ENCODE data around the gene TTC39B.

Gene TTC39B

DNA sequence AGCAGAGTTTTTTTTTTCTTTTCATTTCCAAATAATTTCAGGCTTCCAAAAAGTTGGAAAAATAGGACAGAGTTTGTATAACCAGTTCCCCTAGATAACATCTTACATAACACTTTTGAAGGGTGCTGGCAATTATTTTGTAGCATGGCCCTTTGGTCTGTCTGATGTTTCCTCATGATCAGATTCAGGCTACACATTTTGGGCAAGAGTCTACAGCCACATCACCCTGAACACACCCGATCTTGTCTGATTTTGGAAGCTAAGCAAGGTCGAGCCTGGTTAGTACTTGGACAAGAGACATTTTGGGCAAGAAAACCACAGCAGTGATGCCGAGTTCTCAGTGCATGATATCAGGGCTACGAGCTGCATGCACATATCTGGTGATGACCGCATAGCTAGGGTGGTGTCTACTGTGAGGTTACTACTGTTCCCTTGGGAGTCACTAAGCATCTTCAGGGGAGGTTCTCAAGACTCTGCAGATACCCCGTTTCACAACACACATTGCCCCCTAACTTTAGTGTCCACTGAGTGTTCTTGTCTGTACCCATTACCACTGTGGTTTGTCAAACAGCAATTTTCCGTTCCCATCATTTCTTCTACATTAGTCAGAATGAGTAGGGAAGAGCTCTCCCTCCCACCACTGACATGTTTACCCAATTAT is 86.2 kb downstream of the TTC39B start:
- no peak overlapping the region for H3K4ac ChIP-seq (ENCODE audit: low read depth in 1 of 2, low read length in 2 of 2)
- no peak overlapping the region for H4K91ac ChIP-seq (ENCODE audit: low read length)
- H4K8ac ChIP-seq (ENCODE audit: low read length): no peak overlapping the region
- no peak overlapping the region for H2BK12ac ChIP-seq (ENCODE audit: low read length in 2 of 2)
- H3K18ac ChIP-seq (ENCODE audit: low read depth in 1 of 2, low read length in 2 of 2): no peak overlapping the region
- 98% methylated on average over 7 of the region's 7 CpGs for WGBS
- H3K4me2 ChIP-seq (ENCODE audit: low read length, poor library complexity, severe bottlenecking): no peak overlapping the region
- H3K4me3 ChIP-seq (ENCODE audit: insufficient read depth in 1 of 2, low read depth in 1 of 2, low read length in 2 of 2): no peak overlapping the region
- DNase-seq: peak; percentile 51
- H2BK120ac ChIP-seq (ENCODE audit: low read depth, low read length): no peak overlapping the region
- H2AK5ac ChIP-seq (ENCODE audit: low read length, severe bottlenecking): no peak overlapping the region
- no peak overlapping the region for H2BK5ac ChIP-seq (ENCODE audit: low read depth, low read length, poor library complexity, severe bottlenecking)
- peaks cover 5 to 9% of the 10 kb centered on the region in 2 experiments for H3K36me3 ChIP-seq (ENCODE audit: control insufficient read depth in 1 of 2, insufficient read depth in 2 of 2, low read depth in 1 of 2, low read length in 2 of 2)
- H3K14ac ChIP-seq (ENCODE audit: low read length in 2 of 2): no peak overlapping the region
- H3K27ac ChIP-seq (ENCODE audit: low read length, poor library complexity, severe bottlenecking): no peak overlapping the region
- no peak overlapping the region for H3K23ac ChIP-seq (ENCODE audit: low read length in 2 of 2)
- no peak overlapping the region for H2AFZ ChIP-seq (ENCODE audit: low read depth, low read length)
- no peaks in the 10 kb centered on the region for H3K27me3 ChIP-seq (ENCODE audit: control insufficient read depth in 1 of 2, insufficient read depth in 1 of 2, low read length in 2 of 2)
- H3K79me1 ChIP-seq (replicated peaks; ENCODE audit: low read length, poor library complexity, severe bottlenecking): peaks cover 15% of the 10 kb centered on the region
- no peaks in the 10 kb centered on the region for H3K4me1 ChIP-seq (ENCODE audit: control insufficient read depth, insufficient read depth, low read depth, low read length)
- H2BK15ac ChIP-seq (ENCODE audit: low read depth, poor library complexity, severe bottlenecking): no peak overlapping the region
- no peaks in the 10 kb centered on the region for H3K9me3 ChIP-seq (ENCODE audit: control insufficient read depth, low read length)
- H3K9ac ChIP-seq (ENCODE audit: low read length): peak overlapping the region; percentile 30

DNA sequence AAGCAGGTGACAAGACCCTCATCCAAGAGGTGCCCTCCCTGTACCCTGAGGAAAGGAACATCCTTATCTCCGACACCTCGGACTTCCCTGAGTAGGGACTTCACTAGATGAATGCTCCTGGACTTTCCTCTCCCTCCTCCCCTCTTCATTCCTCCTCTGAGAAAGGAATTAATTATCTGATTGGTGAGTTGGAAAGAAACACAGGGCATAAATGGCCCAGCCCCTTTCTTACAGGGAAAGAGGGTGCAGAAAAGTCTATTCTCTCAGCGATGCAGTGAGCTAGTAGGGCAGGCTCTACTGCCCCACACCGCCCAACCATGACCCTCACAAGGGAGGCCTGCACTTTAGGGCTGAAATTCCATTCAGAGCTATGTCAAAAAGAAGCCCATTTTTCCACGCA is 87.5 kb downstream of the TTC39B start:
- 95% methylated on average over 3 of the region's 5 CpGs for WGBS
- Histone ChIP-seq H2AK5ac (ENCODE audit: low read length, severe bottlenecking) (no peak overlapping the region), H3K4me1 (ENCODE audit: control insufficient read depth, insufficient read depth, low read depth, low read length) (no peaks in the 10 kb centered on the region), H3K9ac (ENCODE audit: low read length) (no peak overlapping the region), H3K9me3 (ENCODE audit: control insufficient read depth, low read length) (no peaks in the 10 kb centered on the region), H2BK12ac (ENCODE audit: low read length in 2 of 2) (no peak overlapping the region), H3K14ac (ENCODE audit: low read length in 2 of 2) (no peak overlapping the region), H2BK5ac (ENCODE audit: low read depth, low read length, poor library complexity, severe bottlenecking) (no peak overlapping the region), H4K8ac (ENCODE audit: low read length) (no peak overlapping the region), H3K4me3 (ENCODE audit: insufficient read depth in 1 of 2, low read depth in 1 of 2, low read length in 2 of 2) (no peak overlapping the region), H3K18ac (ENCODE audit: low read depth in 1 of 2, low read length in 2 of 2) (no peak overlapping the region), H2BK15ac (ENCODE audit: low read depth, poor library complexity, severe bottlenecking) (no peak overlapping the region), H3K4me2 (ENCODE audit: low read length, poor library complexity, severe bottlenecking) (no peak overlapping the region), H3K4ac (ENCODE audit: low read depth in 1 of 2, low read length in 2 of 2) (no peak overlapping the region), H3K27ac (ENCODE audit: low read length, poor library complexity, severe bottlenecking) (no peak overlapping the region), H3K23ac (ENCODE audit: low read length in 2 of 2) (no peak overlapping the region), H4K91ac (ENCODE audit: low read length) (no peak overlapping the region), H3K79me1 (replicated peaks; ENCODE audit: low read length, poor library complexity, severe bottlenecking) (peaks cover 12% of the 10 kb centered on the region), H3K27me3 (ENCODE audit: control insufficient read depth in 1 of 2, insufficient read depth in 1 of 2, low read length in 2 of 2) (no peaks in the 10 kb centered on the region), H2AFZ (ENCODE audit: low read depth, low read length) (no peak overlapping the region), H2BK120ac (ENCODE audit: low read depth, low read length) (no peak overlapping the region), H3K36me3 (ENCODE audit: control insufficient read depth in 1 of 2, insufficient read depth in 2 of 2, low read depth in 1 of 2, low read length in 2 of 2) (peaks cover 5 to 6% of the 10 kb centered on the region in 2 experiments)
- no peak for DNase-seq

DNA sequence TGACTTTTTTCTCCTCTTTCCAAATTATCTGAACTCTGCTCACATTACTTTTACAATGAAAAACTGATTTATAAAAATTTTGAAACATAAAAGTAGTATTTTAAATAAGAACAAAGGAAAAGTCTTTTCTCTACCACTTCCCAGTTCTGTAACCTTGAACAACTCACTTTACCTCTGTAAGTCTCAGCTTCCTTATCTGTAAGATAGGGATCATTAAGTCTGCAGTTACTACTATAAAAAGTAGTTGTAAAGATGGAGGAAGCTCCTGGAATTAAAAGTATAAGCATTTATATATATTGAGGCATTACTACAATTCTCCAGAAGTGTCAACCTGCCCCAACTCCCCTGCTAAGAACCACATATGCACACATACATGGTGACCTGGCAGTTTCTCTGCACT is 88.0 kb downstream of the TTC39B start:
- H3K9me3 ChIP-seq (ENCODE audit: control insufficient read depth, low read length): no peaks in the 10 kb centered on the region
- H3K14ac ChIP-seq (ENCODE audit: low read length in 2 of 2): no peak overlapping the region
- H3K27me3 ChIP-seq (ENCODE audit: control insufficient read depth in 1 of 2, insufficient read depth in 1 of 2, low read length in 2 of 2): no peaks in the 10 kb centered on the region
- H3K4ac ChIP-seq (ENCODE audit: low read depth in 1 of 2, low read length in 2 of 2): no peak overlapping the region
- no peak overlapping the region for H4K91ac ChIP-seq (ENCODE audit: low read length)
- no peak overlapping the region for H3K4me3 ChIP-seq (ENCODE audit: insufficient read depth in 1 of 2, low read depth in 1 of 2, low read length in 2 of 2)
- peaks cover 3 to 5% of the 10 kb centered on the region in 2 experiments for H3K36me3 ChIP-seq (ENCODE audit: control insufficient read depth in 1 of 2, insufficient read depth in 2 of 2, low read depth in 1 of 2, low read length in 2 of 2)
- H3K4me2 ChIP-seq (ENCODE audit: low read length, poor library complexity, severe bottlenecking): no peak overlapping the region
- H3K23ac ChIP-seq (ENCODE audit: low read length in 2 of 2): no peak overlapping the region
- H3K18ac ChIP-seq (ENCODE audit: low read depth in 1 of 2, low read length in 2 of 2): no peak overlapping the region
- no peak overlapping the region for H2BK15ac ChIP-seq (ENCODE audit: low read depth, poor library complexity, severe bottlenecking)
- peaks cover 2% of the 10 kb centered on the region for H3K4me1 ChIP-seq (ENCODE audit: control insufficient read depth, insufficient read depth, low read depth, low read length)
- H4K8ac ChIP-seq (ENCODE audit: low read length): no peak overlapping the region
- H3K9ac ChIP-seq (ENCODE audit: low read length): no peak overlapping the region
- H2BK120ac ChIP-seq (ENCODE audit: low read depth, low read length): no peak overlapping the region
- DNase-seq: no peak
- H2AFZ ChIP-seq (ENCODE audit: low read depth, low read length): no peak overlapping the region
- peaks cover 12% of the 10 kb centered on the region for H3K79me1 ChIP-seq (replicated peaks; ENCODE audit: low read length, poor library complexity, severe bottlenecking)
- no peak overlapping the region for H3K27ac ChIP-seq (ENCODE audit: low read length, poor library complexity, severe bottlenecking)
- H2AK5ac ChIP-seq (ENCODE audit: low read length, severe bottlenecking): no peak overlapping the region
- H2BK5ac ChIP-seq (ENCODE audit: low read depth, low read length, poor library complexity, severe bottlenecking): no peak overlapping the region
- H2BK12ac ChIP-seq (ENCODE audit: low read length in 2 of 2): no peak overlapping the region

DNA sequence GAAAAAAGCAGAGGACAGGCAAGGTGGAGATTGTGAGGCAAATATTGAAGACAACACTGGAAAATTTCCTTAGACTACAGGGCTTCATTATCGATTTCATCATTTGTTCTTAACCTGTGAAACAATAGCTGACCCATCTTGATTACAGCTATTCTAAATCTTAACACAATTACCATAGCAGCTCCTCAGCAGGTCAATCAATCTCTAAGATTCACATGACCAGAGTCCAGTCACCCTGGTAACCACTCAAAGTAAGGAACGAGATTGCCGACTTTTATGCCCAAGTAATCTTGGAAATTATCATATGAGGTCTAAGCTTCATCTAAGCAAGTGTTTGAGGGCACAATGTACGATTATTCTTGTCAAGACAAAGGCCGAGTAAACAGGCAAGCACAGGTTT is 93.8 kb downstream of the TTC39B start:
- Histone ChIP-seq H3K79me1 (replicated peaks; ENCODE audit: low read length, poor library complexity, severe bottlenecking) (peaks cover 13% of the 10 kb centered on the region), H3K18ac (ENCODE audit: low read depth in 1 of 2, low read length in 2 of 2) (no peak overlapping the region), H3K36me3 (ENCODE audit: control insufficient read depth in 1 of 2, insufficient read depth in 2 of 2, low read depth in 1 of 2, low read length in 2 of 2) (peaks cover 3 to 4% of the 10 kb centered on the region in 2 experiments), H3K27me3 (ENCODE audit: control insufficient read depth in 1 of 2, insufficient read depth in 1 of 2, low read length in 2 of 2) (no peaks in the 10 kb centered on the region), H2AK5ac (ENCODE audit: low read length, severe bottlenecking) (peak overlapping the region; percentile 99), H3K23ac (ENCODE audit: low read length in 2 of 2) (no peak overlapping the region), H4K8ac (ENCODE audit: low read length) (no peak overlapping the region), H3K27ac (ENCODE audit: low read length, poor library complexity, severe bottlenecking) (peak overlapping the region; percentile 15), H3K4me3 (ENCODE audit: insufficient read depth in 1 of 2, low read depth in 1 of 2, low read length in 2 of 2) (no peak overlapping the region), H3K9ac (ENCODE audit: low read length) (no peak overlapping the region), H2AFZ (ENCODE audit: low read depth, low read length) (no peak overlapping the region), H3K4ac (ENCODE audit: low read depth in 1 of 2, low read length in 2 of 2) (no peak overlapping the region), H2BK12ac (ENCODE audit: low read length in 2 of 2) (no peak overlapping the region), H3K4me2 (ENCODE audit: low read length, poor library complexity, severe bottlenecking) (no peak overlapping the region), H3K14ac (ENCODE audit: low read length in 2 of 2) (no peak overlapping the region), H2BK120ac (ENCODE audit: low read depth, low read length) (no peak overlapping the region), H2BK15ac (ENCODE audit: low read depth, poor library complexity, severe bottlenecking) (no peak overlapping the region), H4K91ac (ENCODE audit: low read length) (no peak overlapping the region), H2BK5ac (ENCODE audit: low read depth, low read length, poor library complexity, severe bottlenecking) (no peak overlapping the region), H3K9me3 (ENCODE audit: control insufficient read depth, low read length) (no peaks in the 10 kb centered on the region), H3K4me1 (ENCODE audit: control insufficient read depth, insufficient read depth, low read depth, low read length) (peaks cover 3% of the 10 kb centered on the region)
- 96% methylated on average over 5 of the region's 5 CpGs for WGBS
- no peak for DNase-seq
